Measurements from ENCODE around the gene SNX24. TPM values are rescaled to one million over a fixed set of nuclear protein-coding genes. Genes with fewer than 3 reads are reported as not detected.
A peak's percentile ranks its signal among the peaks of the same experiment; 100 is the strongest.
"Not testable (repeated sequence)": the region's sequence is repeated elsewhere in the genome, so short reads cannot be mapped to it uniquely, and the experiment has no call there.

Gene SNX24
- total RNA-seq, 1 donor from 2014 or later, result 40.9 TPM

- H3K36me3 Mint-ChIP-seq, result peaks cover 14% of the 10 kb centered on the region
- peak overlapping the region; percentile 98 for H3K27ac Mint-ChIP-seq
- TF ChIP-seq, protein P1, sequence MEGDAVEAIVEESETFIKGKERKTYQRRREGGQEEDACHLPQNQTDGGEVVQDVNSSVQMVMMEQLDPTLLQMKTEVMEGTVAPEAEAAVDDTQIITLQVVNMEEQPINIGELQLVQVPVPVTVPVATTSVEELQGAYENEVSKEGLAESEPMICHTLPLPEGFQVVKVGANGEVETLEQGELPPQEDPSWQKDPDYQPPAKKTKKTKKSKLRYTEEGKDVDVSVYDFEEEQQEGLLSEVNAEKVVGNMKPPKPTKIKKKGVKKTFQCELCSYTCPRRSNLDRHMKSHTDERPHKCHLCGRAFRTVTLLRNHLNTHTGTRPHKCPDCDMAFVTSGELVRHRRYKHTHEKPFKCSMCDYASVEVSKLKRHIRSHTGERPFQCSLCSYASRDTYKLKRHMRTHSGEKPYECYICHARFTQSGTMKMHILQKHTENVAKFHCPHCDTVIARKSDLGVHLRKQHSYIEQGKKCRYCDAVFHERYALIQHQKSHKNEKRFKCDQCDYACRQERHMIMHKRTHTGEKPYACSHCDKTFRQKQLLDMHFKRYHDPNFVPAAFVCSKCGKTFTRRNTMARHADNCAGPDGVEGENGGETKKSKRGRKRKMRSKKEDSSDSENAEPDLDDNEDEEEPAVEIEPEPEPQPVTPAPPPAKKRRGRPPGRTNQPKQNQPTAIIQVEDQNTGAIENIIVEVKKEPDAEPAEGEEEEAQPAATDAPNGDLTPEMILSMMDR (IDR thresholded peaks at IDR 0.05; ENCODE audit: unreplicated experiment), result no peak
Observed at GRCh38 chr5:122844136-122844909, 1.1 kb upstream of the SNX24 start.

DNA sequence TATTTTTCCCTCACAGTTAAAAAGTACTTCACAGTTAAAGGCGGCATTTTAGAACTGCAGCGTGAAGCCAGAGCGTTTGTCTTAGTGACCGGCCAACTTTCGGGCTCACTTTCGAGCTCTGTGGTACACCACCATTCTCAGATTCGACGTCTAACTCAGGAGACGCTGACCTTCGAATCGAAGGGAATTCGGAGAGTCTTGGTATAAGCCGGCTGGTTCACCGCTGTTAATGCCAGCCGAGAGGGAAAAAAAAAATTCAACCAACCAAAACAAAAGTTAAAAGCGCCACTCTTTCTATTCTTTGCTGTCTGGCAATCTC is 544 bp upstream of the SNX24 start:
- peaks cover 10% of the 10 kb centered on the region for H3K9me3 Mint-ChIP-seq
- peak overlapping the region; percentile 84 for H3K4me3 Mint-ChIP-seq
- peaks cover 16% of the 10 kb centered on the region for H3K36me3 Mint-ChIP-seq
- H3K4me1 Mint-ChIP-seq, result peaks cover 49% of the 10 kb centered on the region
- no peak for DNase-seq (ENCODE audit: low spot score in 2 of 2, unreplicated experiment in 2 of 2)
- H3K27ac Mint-ChIP-seq, result peak overlapping the region; percentile 98
- no peaks in the 10 kb centered on the region for H3K27me3 Mint-ChIP-seq (ENCODE audit: low read depth)
- TF ChIP-seq, protein P1 (IDR thresholded peaks at IDR 0.05; ENCODE audit: unreplicated experiment), result no peak

More at GRCh38 chr5:122844136-122844909, 1.1 kb upstream of the SNX24 start:
- no peaks in the 10 kb centered on the region for H3K27me3 Mint-ChIP-seq (ENCODE audit: low read depth)
- peaks cover 7% of the 10 kb centered on the region for H3K9me3 Mint-ChIP-seq
- no peak for DNase-seq (ENCODE audit: low spot score in 2 of 2, unreplicated experiment in 2 of 2)
- H3K4me1 Mint-ChIP-seq, result peaks cover 46% of the 10 kb centered on the region
- H3K4me3 Mint-ChIP-seq, result peak overlapping the region; percentile 84

GRCh38 chr5:122846051-122846550 is 688 bp downstream of the SNX24 start:
- TF ChIP-seq, protein P1 (IDR thresholded peaks at IDR 0.05; ENCODE audit: unreplicated experiment), result no peak
- Mint-ChIP-seq H3K27me3 (ENCODE audit: low read depth) (no peaks in the 10 kb centered on the region), H3K36me3 (peaks cover 17% of the 10 kb centered on the region), H3K4me3 (peak overlapping the region; percentile 79), H3K27ac (peak overlapping the region; percentile 98), H3K4me1 (peaks cover 49% of the 10 kb centered on the region), H3K9me3 (peaks cover 4% of the 10 kb centered on the region)
- DNase-seq (ENCODE audit: low spot score in 2 of 2, unreplicated experiment in 2 of 2), result no peak

GRCh38 chr5:122847687-122848081 is 2.3 kb downstream of the SNX24 start:
- peaks cover 13% of the 10 kb centered on the region for H3K36me3 Mint-ChIP-seq
- H3K9me3 Mint-ChIP-seq, result peaks cover 4% of the 10 kb centered on the region
- H3K27me3 Mint-ChIP-seq (ENCODE audit: low read depth), result no peaks in the 10 kb centered on the region
- H3K4me1 Mint-ChIP-seq, result peaks cover 44% of the 10 kb centered on the region
- no peak for DNase-seq (ENCODE audit: low spot score in 2 of 2, unreplicated experiment in 2 of 2)
- peak overlapping the region; percentile 79 for H3K4me3 Mint-ChIP-seq
- peak overlapping the region; percentile 98 for H3K27ac Mint-ChIP-seq
- TF ChIP-seq, protein P1 (IDR thresholded peaks at IDR 0.05; ENCODE audit: unreplicated experiment), result no peak

GRCh38 chr5:122849771-122850170 is 4.4 kb downstream of the SNX24 start:
- TF ChIP-seq, protein P1 (IDR thresholded peaks at IDR 0.05; ENCODE audit: unreplicated experiment), result no peak
- H3K4me1 Mint-ChIP-seq, result peaks cover 27% of the 10 kb centered on the region
- H3K4me3 Mint-ChIP-seq, result no peak overlapping the region
- peak overlapping the region; percentile 10 for H3K27ac Mint-ChIP-seq
- peaks cover 18% of the 10 kb centered on the region for H3K36me3 Mint-ChIP-seq
- DNase-seq (ENCODE audit: low spot score in 2 of 2, unreplicated experiment in 2 of 2), result no peak
- no peaks in the 10 kb centered on the region for H3K27me3 Mint-ChIP-seq (ENCODE audit: low read depth)
- H3K9me3 Mint-ChIP-seq, result peaks cover 4% of the 10 kb centered on the region

DNA sequence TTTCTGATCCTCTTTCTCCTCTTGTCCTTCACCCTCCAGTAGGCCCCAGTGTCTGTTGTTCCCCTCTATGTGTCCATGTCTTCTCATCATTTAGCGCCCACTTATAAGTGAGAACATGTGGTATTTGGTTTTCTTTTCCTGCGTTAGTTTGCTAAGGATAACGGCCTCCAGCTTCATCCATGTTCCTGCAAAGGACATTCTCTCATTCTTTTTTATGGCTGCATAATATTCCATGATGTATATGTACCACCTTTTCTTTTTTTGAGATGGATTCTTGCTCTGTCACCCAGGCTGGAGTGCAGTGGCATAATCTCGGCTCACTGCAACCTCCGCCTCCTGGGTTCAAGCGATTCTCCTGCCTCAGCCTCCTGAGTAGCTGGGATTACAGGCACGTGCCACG is 12.1 kb downstream of the SNX24 start:
- DNase-seq (ENCODE audit: low spot score in 2 of 2, unreplicated experiment in 2 of 2); H3K4me3 Mint-ChIP-seq; H3K4me1 Mint-ChIP-seq; H3K27me3 Mint-ChIP-seq (ENCODE audit: low read depth); H3K27ac Mint-ChIP-seq; H3K9me3 Mint-ChIP-seq: not testable (repeated sequence)
- peaks cover 25% of the 10 kb centered on the region for H3K36me3 Mint-ChIP-seq
